Measurements from ENCODE around the gene NPDC1.

DNA sequence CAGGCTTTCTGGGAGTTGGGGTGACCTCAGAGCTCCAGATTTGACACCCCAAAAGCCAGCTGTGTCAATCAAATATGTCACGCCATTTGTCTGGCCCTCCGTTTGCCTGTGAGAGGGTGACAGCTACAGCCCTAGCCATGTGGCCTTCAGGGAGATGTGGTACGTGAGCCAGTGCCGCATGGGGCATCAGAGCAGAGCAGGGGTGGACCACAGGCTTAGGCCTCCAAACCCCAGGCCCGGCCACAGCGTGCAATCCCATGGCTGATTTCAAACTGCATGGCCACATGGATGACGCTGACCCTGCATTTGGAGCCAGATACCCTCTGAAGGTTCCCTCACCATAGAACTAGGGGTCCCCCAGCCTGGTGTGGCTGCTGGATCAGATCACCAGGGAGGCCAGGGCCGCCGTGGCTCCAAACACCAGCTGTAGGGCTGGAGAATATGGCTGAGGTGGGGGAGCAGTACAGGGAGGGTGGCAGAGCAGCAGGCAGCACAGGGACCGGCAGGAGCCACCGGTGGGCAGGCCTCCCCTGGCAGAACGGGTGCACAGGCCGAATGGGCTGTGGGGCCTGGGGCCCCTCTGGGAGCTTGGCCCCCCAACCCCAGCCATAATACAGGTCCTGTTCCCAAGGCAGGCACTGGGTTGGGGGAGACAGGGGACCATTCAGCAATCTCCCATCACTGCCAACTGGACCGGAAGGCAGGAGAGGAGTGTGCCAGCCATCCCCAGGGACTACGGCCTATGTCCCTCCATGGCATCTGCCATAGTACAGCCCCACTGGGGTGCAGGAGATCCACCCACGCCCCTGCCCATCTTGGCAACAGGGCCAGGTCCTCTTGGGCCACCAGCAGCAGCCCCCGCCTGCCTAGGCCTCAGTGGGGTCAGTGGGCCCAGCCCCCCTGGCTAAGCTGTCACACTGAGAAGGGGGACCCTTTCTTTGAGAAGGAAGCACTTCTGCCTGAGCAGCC lies 22.8 kb upstream of the NPDC1 start:
- TF ChIP-seq, protein P1, sequence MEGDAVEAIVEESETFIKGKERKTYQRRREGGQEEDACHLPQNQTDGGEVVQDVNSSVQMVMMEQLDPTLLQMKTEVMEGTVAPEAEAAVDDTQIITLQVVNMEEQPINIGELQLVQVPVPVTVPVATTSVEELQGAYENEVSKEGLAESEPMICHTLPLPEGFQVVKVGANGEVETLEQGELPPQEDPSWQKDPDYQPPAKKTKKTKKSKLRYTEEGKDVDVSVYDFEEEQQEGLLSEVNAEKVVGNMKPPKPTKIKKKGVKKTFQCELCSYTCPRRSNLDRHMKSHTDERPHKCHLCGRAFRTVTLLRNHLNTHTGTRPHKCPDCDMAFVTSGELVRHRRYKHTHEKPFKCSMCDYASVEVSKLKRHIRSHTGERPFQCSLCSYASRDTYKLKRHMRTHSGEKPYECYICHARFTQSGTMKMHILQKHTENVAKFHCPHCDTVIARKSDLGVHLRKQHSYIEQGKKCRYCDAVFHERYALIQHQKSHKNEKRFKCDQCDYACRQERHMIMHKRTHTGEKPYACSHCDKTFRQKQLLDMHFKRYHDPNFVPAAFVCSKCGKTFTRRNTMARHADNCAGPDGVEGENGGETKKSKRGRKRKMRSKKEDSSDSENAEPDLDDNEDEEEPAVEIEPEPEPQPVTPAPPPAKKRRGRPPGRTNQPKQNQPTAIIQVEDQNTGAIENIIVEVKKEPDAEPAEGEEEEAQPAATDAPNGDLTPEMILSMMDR (IDR thresholded peaks at IDR 0.05; ENCODE audit: control extremely low read depth in 1 of 3, insufficient read depth in 1 of 3, low read depth in 1 of 3, low read length in 3 of 3), result no peak
- TF ChIP-seq CEBPB (IDR thresholded peaks at IDR 0.05; ENCODE audit: low read depth, low read length) (no peak), POLR2AphosphoS5 (IDR thresholded peaks at IDR 0.05; ENCODE audit: low read depth, low read length) (no peak)
